SK-N-SH (cell line): ENCODE measurements around the gene DMD. TPM values are rescaled to one million over a fixed set of nuclear protein-coding genes. Genes with fewer than 3 reads are reported as not detected.

Source experiments
- CTCF ChIA-PET: fragments of 300-600, 350-600 bp; formaldehyde crosslinking; extraction: SDS; loops from one replicate; lab custom pipeline; 2021; lab: Yijun Ruan, JAX
- POLR2A ChIA-PET: fragments of 350-600 bp; sonication (Branson Sonifier 250); formaldehyde crosslinking; extraction: SDS; loops from one replicate; lab custom pipeline; 2020; ENCODE audit warnings: antibody characterized with exemption, inconsistent platforms; lab: Yijun Ruan, JAX
- DNase-seq: peaks from one replicate; pipeline ENCODE4 v3.0.0; 2012
- H2AFZ ChIP-seq: fragments of 200-600 bp; sonication (generic); 2 replicates; pipeline ENCODE4 v1.8.1; 2016; ENCODE audit warnings: antibody characterized with exemption, mild to moderate bottlenecking, low read depth
- H3F3A ChIP-seq: fragments of 200-600 bp; sonication (generic); replicated peaks from 2 replicates; pipeline ENCODE3; 2016; ENCODE audit warnings: antibody characterized with exemption, mild to moderate bottlenecking; ENCODE audit not compliant: insufficient read depth
- H3K27ac ChIP-seq, 2 experiments: fragments of 200-500 bp in 1 of 2; fragments of 200-600 bp in 1 of 2; sonication (Bioruptor generic) in 1 of 2; sonication (generic), shearing (Covaris generic) in 1 of 2; 2 replicates each; pipeline versions ENCODE4 v1.5.1 to v1.6.1; 2014 to 2016; ENCODE audit warnings: low read depth in 2 of 2, inconsistent platforms in 1 of 2, low read length in 1 of 2, mild to moderate bottlenecking in 1 of 2, mixed read lengths in 1 of 2
- H3K27me3 ChIP-seq: fragments of 200-600 bp; sonication (generic), shearing (Covaris generic); 2 replicates; pipeline ENCODE4 v1.6.1; 2016; ENCODE audit warnings: mixed run types; ENCODE audit not compliant: insufficient read depth
- H3K36me3 ChIP-seq, 2 experiments: fragments of 200-500 bp in 1 of 2; fragments of 200-600 bp in 1 of 2; sonication (Bioruptor generic) in 1 of 2; sonication (generic) in 1 of 2; replicated peaks in 1 of 2; 2 replicates each; pipeline versions ENCODE3 to v1.5.1; 2014 to 2016; ENCODE audit warnings: low read length in 1 of 2, mild to moderate bottlenecking in 1 of 2; ENCODE audit not compliant: insufficient read depth in 2 of 2, control insufficient read depth in 1 of 2
- H3K4me1 ChIP-seq, 2 experiments: fragments of 200-500 bp in 1 of 2; fragments of 200-600 bp in 1 of 2; sonication (Bioruptor generic) in 1 of 2; sonication (generic), shearing (Covaris generic) in 1 of 2; 2 replicates each; pipeline versions ENCODE4 v1.5.1 to v1.6.1; 2014 to 2016; ENCODE audit warnings: low read depth in 1 of 2, low read length in 1 of 2, mixed run types in 1 of 2; ENCODE audit not compliant: insufficient read depth in 2 of 2, control insufficient read depth in 1 of 2
- H3K4me2 ChIP-seq: fragments of 200-600 bp; sonication (generic), shearing (Covaris generic); 2 replicates; pipeline ENCODE4 v1.6.1; 2017; ENCODE audit warnings: mixed run types
- H3K4me3 ChIP-seq, 2 experiments: fragments of 200-500 bp in 1 of 2; fragments of 200-600 bp in 1 of 2; sonication (Bioruptor generic) in 1 of 2; sonication (generic), shearing (Covaris generic) in 1 of 2; 2 replicates each; pipeline versions ENCODE4 v1.5.1 to v1.8.1; 2014 to 2016; ENCODE audit warnings: low read depth in 2 of 2, inconsistent platforms in 1 of 2, low read length in 1 of 2, mild to moderate bottlenecking in 1 of 2, mixed read lengths in 1 of 2, moderate library complexity in 1 of 2
- H3K79me2 ChIP-seq: fragments of 200-600 bp; sonication (generic); 2 replicates; pipeline ENCODE4 v1.8.1; 2017; ENCODE audit warnings: mild to moderate bottlenecking; ENCODE audit not compliant: insufficient read depth
- H3K9ac ChIP-seq: fragments of 200-600 bp; sonication (generic); 2 replicates; pipeline ENCODE4 v1.6.1; 2017; ENCODE audit warnings: mixed run types
- H3K9me2 ChIP-seq: fragments of 200-600 bp; sonication (generic); 2 replicates; pipeline ENCODE4 v1.6.1; 2017; ENCODE audit warnings: mixed run types
- H3K9me3 ChIP-seq: fragments of 200-600 bp; sonication (generic); 2 replicates; pipeline ENCODE4 v1.6.1; 2017; ENCODE audit warnings: mixed run types, mild to moderate bottlenecking, moderate library complexity
- H4K20me1 ChIP-seq: fragments of 200-600 bp; sonication (generic); 2 replicates; pipeline ENCODE4 v1.6.1; 2017; ENCODE audit warnings: mild to moderate bottlenecking, mixed run types; ENCODE audit not compliant: insufficient read depth
- CHD2 ChIP-seq: fragments of 150-350 bp; IDR thresholded peaks from 2 replicates; pipeline ENCODE4 v1.6.1; 2018; ENCODE audit warnings: low read length; ENCODE audit not compliant: partially characterized antibody
- FOXM1 ChIP-seq: IDR thresholded peaks from 2 replicates; pipeline ENCODE4 v1.4.0; 2012; ENCODE audit warnings: low read depth, mild to moderate bottlenecking
- GABPA ChIP-seq: IDR thresholded peaks from 2 replicates; pipeline ENCODE4 v1.4.0; 2012; ENCODE audit warnings: low read depth, mild to moderate bottlenecking
- MEF2A ChIP-seq: IDR thresholded peaks from 2 replicates; pipeline ENCODE4 v1.4.0; 2012; ENCODE audit warnings: low read depth, borderline replicate concordance
- MXI1 ChIP-seq: IDR thresholded peaks from 2 replicates; pipeline ENCODE4 v1.6.1; 2012; ENCODE audit warnings: mild to moderate bottlenecking, low read depth, low read length, improper control_type of control experiment
- RXRA ChIP-seq: IDR thresholded peaks from 2 replicates; pipeline ENCODE4 v1.4.0; 2012; ENCODE audit warnings: low read depth, mild to moderate bottlenecking, borderline replicate concordance
- SIN3A ChIP-seq: IDR thresholded peaks from 2 replicates; pipeline ENCODE4 v1.6.1; 2012; ENCODE audit warnings: low read depth, mild to moderate bottlenecking, low read length, moderate library complexity, borderline replicate concordance
- TCF12 ChIP-seq: IDR thresholded peaks from 2 replicates; pipeline ENCODE4 v1.4.0; 2012
- WGBS: methylation state at CpG from one replicate; pipeline ENCODE4 v1.1.6; 2017; ENCODE audit warnings: low lambda C conversion rate; 5-methylcytosine and 5-hydroxymethylcytosine counted together
- polyA plus RNA-seq, 3 experiments: library from polyadenylated mRNA; depleted of rRNA; stranded (reverse); fragments of >200 nt; gene quantifications; 2 replicates each; pipeline ENCODE4 v1.2.3, GENCODE V29; 2012
- TF ChIP-seq, protein P1 (sequence below): IDR thresholded peaks from 2 replicates; pipeline ENCODE4 v1.4.0; 2012; ENCODE audit warnings: low read depth, borderline replicate concordance
- TF ChIP-seq, protein P2 (sequence below): IDR thresholded peaks from 2 replicates; pipeline ENCODE4 v1.4.0; 2012; ENCODE audit warnings: low read depth
- TF ChIP-seq, protein P3 (sequence below): IDR thresholded peaks from 2 replicates; pipeline ENCODE4 v1.6.1; 2012; ENCODE audit warnings: mild to moderate bottlenecking, low read depth, low read length, moderate library complexity
- TF ChIP-seq, protein P4 (sequence below): fragments of 150-350 bp; IDR thresholded peaks from 2 replicates; pipeline ENCODE4 v1.6.1; 2016; ENCODE audit warnings: mild to moderate bottlenecking, low read depth, low read length
- TF ChIP-seq, protein P5 (sequence below): fragments of 200-600 bp; sonication (generic); IDR thresholded peaks from 2 replicates; pipeline ENCODE4 v1.6.1; 2017; ENCODE audit warnings: antibody characterized with exemption, mild to moderate bottlenecking, moderate library complexity

Gene DMD
- polyA plus RNA-seq, 1 of the 3 experiments (the other 2 are of a cell fraction): 3.9 TPM

DNA sequence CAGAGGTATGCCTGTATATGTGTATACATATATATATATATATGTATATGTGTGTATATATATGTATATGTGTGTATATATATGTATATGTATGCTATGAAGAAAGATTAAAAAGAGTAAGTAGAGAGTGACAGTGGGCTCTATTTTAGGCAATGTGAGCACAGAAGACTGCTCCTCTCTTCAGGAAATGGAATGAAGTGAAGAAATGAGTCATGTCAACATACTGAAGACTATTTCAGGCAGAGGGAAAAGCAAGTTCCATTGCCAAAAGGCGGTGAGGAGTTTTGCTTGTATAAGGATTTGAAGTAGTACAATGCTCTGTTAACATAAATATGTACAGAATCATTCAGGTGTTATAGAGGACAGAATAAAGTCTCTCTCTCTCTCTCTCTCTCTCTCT is 1366.3 kb downstream of the DMD start:
- no peaks in the 10 kb centered on the region for H3K9me2 ChIP-seq
- TF ChIP-seq, protein P1, sequence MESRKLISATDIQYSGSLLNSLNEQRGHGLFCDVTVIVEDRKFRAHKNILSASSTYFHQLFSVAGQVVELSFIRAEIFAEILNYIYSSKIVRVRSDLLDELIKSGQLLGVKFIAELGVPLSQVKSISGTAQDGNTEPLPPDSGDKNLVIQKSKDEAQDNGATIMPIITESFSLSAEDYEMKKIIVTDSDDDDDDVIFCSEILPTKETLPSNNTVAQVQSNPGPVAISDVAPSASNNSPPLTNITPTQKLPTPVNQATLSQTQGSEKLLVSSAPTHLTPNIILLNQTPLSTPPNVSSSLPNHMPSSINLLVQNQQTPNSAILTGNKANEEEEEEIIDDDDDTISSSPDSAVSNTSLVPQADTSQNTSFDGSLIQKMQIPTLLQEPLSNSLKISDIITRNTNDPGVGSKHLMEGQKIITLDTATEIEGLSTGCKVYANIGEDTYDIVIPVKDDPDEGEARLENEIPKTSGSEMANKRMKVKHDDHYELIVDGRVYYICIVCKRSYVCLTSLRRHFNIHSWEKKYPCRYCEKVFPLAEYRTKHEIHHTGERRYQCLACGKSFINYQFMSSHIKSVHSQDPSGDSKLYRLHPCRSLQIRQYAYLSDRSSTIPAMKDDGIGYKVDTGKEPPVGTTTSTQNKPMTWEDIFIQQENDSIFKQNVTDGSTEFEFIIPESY: no peak
- TF ChIP-seq TCF12 (no peak), MXI1 (no peak), CHD2 (no peak), GABPA (no peak), FOXM1 (no peak), MEF2A (no peak), SIN3A (no peak), RXRA (no peak)
- TF ChIP-seq, protein P2, sequence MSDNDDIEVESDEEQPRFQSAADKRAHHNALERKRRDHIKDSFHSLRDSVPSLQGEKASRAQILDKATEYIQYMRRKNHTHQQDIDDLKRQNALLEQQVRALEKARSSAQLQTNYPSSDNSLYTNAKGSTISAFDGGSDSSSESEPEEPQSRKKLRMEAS: no peak
- TF ChIP-seq, protein P3, sequence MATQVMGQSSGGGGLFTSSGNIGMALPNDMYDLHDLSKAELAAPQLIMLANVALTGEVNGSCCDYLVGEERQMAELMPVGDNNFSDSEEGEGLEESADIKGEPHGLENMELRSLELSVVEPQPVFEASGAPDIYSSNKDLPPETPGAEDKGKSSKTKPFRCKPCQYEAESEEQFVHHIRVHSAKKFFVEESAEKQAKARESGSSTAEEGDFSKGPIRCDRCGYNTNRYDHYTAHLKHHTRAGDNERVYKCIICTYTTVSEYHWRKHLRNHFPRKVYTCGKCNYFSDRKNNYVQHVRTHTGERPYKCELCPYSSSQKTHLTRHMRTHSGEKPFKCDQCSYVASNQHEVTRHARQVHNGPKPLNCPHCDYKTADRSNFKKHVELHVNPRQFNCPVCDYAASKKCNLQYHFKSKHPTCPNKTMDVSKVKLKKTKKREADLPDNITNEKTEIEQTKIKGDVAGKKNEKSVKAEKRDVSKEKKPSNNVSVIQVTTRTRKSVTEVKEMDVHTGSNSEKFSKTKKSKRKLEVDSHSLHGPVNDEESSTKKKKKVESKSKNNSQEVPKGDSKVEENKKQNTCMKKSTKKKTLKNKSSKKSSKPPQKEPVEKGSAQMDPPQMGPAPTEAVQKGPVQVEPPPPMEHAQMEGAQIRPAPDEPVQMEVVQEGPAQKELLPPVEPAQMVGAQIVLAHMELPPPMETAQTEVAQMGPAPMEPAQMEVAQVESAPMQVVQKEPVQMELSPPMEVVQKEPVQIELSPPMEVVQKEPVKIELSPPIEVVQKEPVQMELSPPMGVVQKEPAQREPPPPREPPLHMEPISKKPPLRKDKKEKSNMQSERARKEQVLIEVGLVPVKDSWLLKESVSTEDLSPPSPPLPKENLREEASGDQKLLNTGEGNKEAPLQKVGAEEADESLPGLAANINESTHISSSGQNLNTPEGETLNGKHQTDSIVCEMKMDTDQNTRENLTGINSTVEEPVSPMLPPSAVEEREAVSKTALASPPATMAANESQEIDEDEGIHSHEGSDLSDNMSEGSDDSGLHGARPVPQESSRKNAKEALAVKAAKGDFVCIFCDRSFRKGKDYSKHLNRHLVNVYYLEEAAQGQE: no peak
- TF ChIP-seq, protein P4, sequence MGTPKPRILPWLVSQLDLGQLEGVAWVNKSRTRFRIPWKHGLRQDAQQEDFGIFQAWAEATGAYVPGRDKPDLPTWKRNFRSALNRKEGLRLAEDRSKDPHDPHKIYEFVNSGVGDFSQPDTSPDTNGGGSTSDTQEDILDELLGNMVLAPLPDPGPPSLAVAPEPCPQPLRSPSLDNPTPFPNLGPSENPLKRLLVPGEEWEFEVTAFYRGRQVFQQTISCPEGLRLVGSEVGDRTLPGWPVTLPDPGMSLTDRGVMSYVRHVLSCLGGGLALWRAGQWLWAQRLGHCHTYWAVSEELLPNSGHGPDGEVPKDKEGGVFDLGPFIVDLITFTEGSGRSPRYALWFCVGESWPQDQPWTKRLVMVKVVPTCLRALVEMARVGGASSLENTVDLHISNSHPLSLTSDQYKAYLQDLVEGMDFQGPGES: no peak
- TF ChIP-seq, protein P5, sequence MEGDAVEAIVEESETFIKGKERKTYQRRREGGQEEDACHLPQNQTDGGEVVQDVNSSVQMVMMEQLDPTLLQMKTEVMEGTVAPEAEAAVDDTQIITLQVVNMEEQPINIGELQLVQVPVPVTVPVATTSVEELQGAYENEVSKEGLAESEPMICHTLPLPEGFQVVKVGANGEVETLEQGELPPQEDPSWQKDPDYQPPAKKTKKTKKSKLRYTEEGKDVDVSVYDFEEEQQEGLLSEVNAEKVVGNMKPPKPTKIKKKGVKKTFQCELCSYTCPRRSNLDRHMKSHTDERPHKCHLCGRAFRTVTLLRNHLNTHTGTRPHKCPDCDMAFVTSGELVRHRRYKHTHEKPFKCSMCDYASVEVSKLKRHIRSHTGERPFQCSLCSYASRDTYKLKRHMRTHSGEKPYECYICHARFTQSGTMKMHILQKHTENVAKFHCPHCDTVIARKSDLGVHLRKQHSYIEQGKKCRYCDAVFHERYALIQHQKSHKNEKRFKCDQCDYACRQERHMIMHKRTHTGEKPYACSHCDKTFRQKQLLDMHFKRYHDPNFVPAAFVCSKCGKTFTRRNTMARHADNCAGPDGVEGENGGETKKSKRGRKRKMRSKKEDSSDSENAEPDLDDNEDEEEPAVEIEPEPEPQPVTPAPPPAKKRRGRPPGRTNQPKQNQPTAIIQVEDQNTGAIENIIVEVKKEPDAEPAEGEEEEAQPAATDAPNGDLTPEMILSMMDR: no peak
- no peaks in the 10 kb centered on the region for H3K79me2 ChIP-seq
- POLR2A ChIA-PET: no interaction called here
- DNase-seq: no peak
- no peak overlapping the region for H3K27ac ChIP-seq
- no peaks in the 10 kb centered on the region for H4K20me1 ChIP-seq
- WGBS: 29% methylated on average over 1 of the region's 1 CpG
- H3F3A ChIP-seq: no peaks in the 10 kb centered on the region
- no peaks in the 10 kb centered on the region for H3K27me3 ChIP-seq
- CTCF ChIA-PET: no interaction called here
- no peaks in the 10 kb centered on the region for H3K9me3 ChIP-seq
- no peak overlapping the region for H3K4me3 ChIP-seq
- no peaks in the 10 kb centered on the region for H3K36me3 ChIP-seq
- no peak overlapping the region for H3K4me2 ChIP-seq
- no peak overlapping the region for H2AFZ ChIP-seq
- H3K9ac ChIP-seq: no peak overlapping the region
- H3K4me1 ChIP-seq: no peaks in the 10 kb centered on the region
